Psoas muscle (tissue), 8 donors: ENCODE results near the gene PTGIR. TPM values are rescaled to one million over a fixed set of nuclear protein-coding genes. Genes with fewer than 3 reads are reported as not detected.

Experiments
- ATAC-seq, 4 donors: fragments of 200-7000 bp; cut with Tn5 transposase; one replicate each; pipeline ENCODE4 v1.9.1; 2020; ENCODE audit warnings: moderate library complexity in 3 of 4, mild to moderate bottlenecking in 2 of 4
- DNase-seq, 2 donors: peaks; one replicate each; pipeline ENCODE4 v3.0.0-alpha.2; 2020
- H3K27ac ChIP-seq: fragments of 200-600 bp; one replicate; pipeline ENCODE4 v1.8.0; 2022
- H3K27me3 ChIP-seq, 3 donors: fragments of 200-600 bp in 1 of 3; one replicate each; pipeline versions ENCODE4 v1.6.1 to v1.8.0; 2013 to 2022; ENCODE audit warnings: low read length in 2 of 3, mild to moderate bottlenecking in 2 of 3, moderate library complexity in 1 of 3; ENCODE audit not compliant: insufficient read depth in 3 of 3
- H3K36me3 ChIP-seq, 2 donors: fragments of 200-600 bp in 1 of 2; one replicate each; pipeline versions ENCODE4 v1.6.1 to v1.8.0; 2013 to 2022; ENCODE audit warnings: low read depth in 1 of 2, mild to moderate bottlenecking in 1 of 2, moderate library complexity in 1 of 2; ENCODE audit not compliant: insufficient read depth in 1 of 2
- H3K4me1 ChIP-seq: fragments of 200-600 bp; one replicate; pipeline ENCODE4 v1.8.0; 2022
- H3K4me3 ChIP-seq: fragments of 200-600 bp; one replicate; pipeline ENCODE4 v1.8.0; 2022; ENCODE audit warnings: mild to moderate bottlenecking
- H3K9me3 ChIP-seq: fragments of 200-600 bp; one replicate; pipeline ENCODE4 v1.8.0; 2022
- CTCF ChIP-seq: fragments of 200-600 bp; IDR thresholded peaks from one replicate; pipeline ENCODE4 v1.8.0; 2022; ENCODE audit warnings: antibody characterized with exemption
- WGBS, 3 donors: extraction: QIAGEN DNeasy Blood & Tissue Kit; methylation state at CpG; one replicate each; pipeline versions ENCODE4 v1.1.6 to v1.1.7; 2013; 5-methylcytosine and 5-hydroxymethylcytosine counted together
- intact Hi-C, 2 donors: fragments of 100-400 bp; cut with DNase I; formaldehyde crosslinking; loops; one replicate each; pipeline versions ENCODE4 v1.11.0 to v1.14.2; 2022
- polyA plus RNA-seq, 3 donors: library from polyadenylated mRNA; stranded (reverse); fragments of 200-250 nt; gene quantifications; one replicate each; pipeline ENCODE4 v1.2.3, GENCODE V29; 2013
- total RNA-seq, 4 donors: library from RNA; stranded (reverse); fragmentation: NEBNext Ultra II Directional in 2 of 4; extraction: Animal tissue kit (Norgen Biotek cat#: 25700) in 2 of 4; gene quantifications; one replicate each; pipeline versions ENCODE4 v1.2.1 to v1.2.4, GENCODE V29; 2021 to 2023
- donor health status: healthy with polysubstance abuse.
- donor health status: DM: no; HTN: no; CAD: no; lungs with moderate emphysema.
- donor health status: Bipolar disorder and iron deficiency.
- donor health status: healthy.
- donor health status: DM: yes; HTN: yes; CAD: no.
- donor health status: DM: no; HTN: no; CAD: no.
- donor health status: DM: no; HTN: no; CAD: no.
- donor health status: DM: yes; HTN: yes; CAD: no.

Gene PTGIR
- total and polyA plus RNA-seq, 7 donors: 0.74 to 7.0 (median 1.2) TPM

- Histone ChIP-seq H3K27me3 (no peaks in the 10 kb centered on the region), H3K4me1 (peaks cover 20% of the 10 kb centered on the region), H3K27ac (no peak overlapping the region), H3K36me3 (peaks cover 0 to 50% of the 10 kb centered on the region in 2 donors), H3K9me3 (no peaks in the 10 kb centered on the region), H3K4me3 (no peak overlapping the region)
- intact Hi-C loops: no loop called here
- no peak for TF ChIP-seq CTCF
- WGBS, 3 donors: 88 to 93% (median 91%) methylated on average over 9 of the region's 9 CpGs
- DNase-seq: peak in 1 of 2 donors; percentile 13
- ATAC-seq: no peak
Measured at GRCh38 chr19:46608178-46608577, 16.7 kb downstream of the PTGIR start.

GRCh38 chr19:46607448-46607841, 17.4 kb downstream of the PTGIR start:
- no peak overlapping the region for H3K27ac ChIP-seq
- intact Hi-C loops: no loop called here

GRCh38 chr19:46606681-46607447, 18.0 kb downstream of the PTGIR start:
- DNase-seq (peak in 1 of 2 donors; percentile 30), ATAC-seq (no peak)
- Histone ChIP-seq H3K36me3 (peaks cover 0 to 50% of the 10 kb centered on the region in 2 donors), H3K4me1 (peaks cover 22% of the 10 kb centered on the region), H3K27me3 (no peaks in the 10 kb centered on the region), H3K27ac (no peak overlapping the region), H3K4me3 (no peak overlapping the region), H3K9me3 (no peaks in the 10 kb centered on the region)
- 78 to 87% (median 79%) methylated on average over 12 of the region's 12 CpGs for WGBS, 3 donors
- intact Hi-C loops: no loop called here
- no peak for TF ChIP-seq CTCF

More at GRCh38 chr19:46607448-46607841, 17.4 kb downstream of the PTGIR start:
- peaks cover 0 to 50% of the 10 kb centered on the region in 2 donors for H3K36me3 ChIP-seq
- H3K4me1 ChIP-seq: peaks cover 22% of the 10 kb centered on the region
- no peak overlapping the region for H3K4me3 ChIP-seq
- DNase-seq (peak in 1 of 2 donors; percentile 39), ATAC-seq (no peak)
- no peaks in the 10 kb centered on the region for H3K27me3 ChIP-seq
- TF ChIP-seq CTCF: no peak
- WGBS, 3 donors: 70 to 84% (median 77%) methylated on average over 12 of the region's 12 CpGs
- no peaks in the 10 kb centered on the region for H3K9me3 ChIP-seq

GRCh38 chr19:46606019-46606418, 18.9 kb downstream of the PTGIR start:
- H3K27ac ChIP-seq: no peak overlapping the region
- H3K4me3 ChIP-seq: no peak overlapping the region
- intact Hi-C loops: no loop called here
- H3K36me3 ChIP-seq: peaks cover 0 to 50% of the 10 kb centered on the region in 2 donors
- no peaks in the 10 kb centered on the region for H3K9me3 ChIP-seq
- peaks cover 22% of the 10 kb centered on the region for H3K4me1 ChIP-seq
- TF ChIP-seq CTCF: no peak
- no peak for DNase-seq
- ATAC-seq: no peak
- WGBS, 3 donors: 90 to 94% (median 93%) methylated on average over 11 of the region's 11 CpGs
- no peaks in the 10 kb centered on the region for H3K27me3 ChIP-seq
